Measurements from ENCODE around the gene NUF2. TPM values are rescaled to one million over a fixed set of nuclear protein-coding genes. Genes with fewer than 3 reads are reported as not detected.

The NUF2 gene
- total RNA-seq, 1 experiment from 2014 or later = 40.0 TPM

GRCh38 chr1:163397451-163398200, 75.9 kb downstream of the NUF2 start:
- no peak overlapping the region for H3K4me3 ChIP-seq (ENCODE audit: low read depth, low read length)
- Mint-ChIP-seq H3K36me3 (ENCODE audit: insufficient read depth, unreplicated experiment) (no peaks in the 10 kb centered on the region), H3K4me3 (ENCODE audit: unreplicated experiment) (no peak overlapping the region), H3K27ac (ENCODE audit: unreplicated experiment) (no peak overlapping the region), H3K27me3 (ENCODE audit: insufficient read depth, unreplicated experiment) (peaks cover 13% of the 10 kb centered on the region), H3K9me3 (ENCODE audit: unreplicated experiment) (peaks cover 10% of the 10 kb centered on the region), H3K4me1 (ENCODE audit: low read depth, unreplicated experiment) (peaks cover 8% of the 10 kb centered on the region)
- no peaks in the 10 kb centered on the region for H3K27me3 ChIP-seq (replicated peaks; ENCODE audit: control insufficient read depth, insufficient read depth, low read length)
- TF ChIP-seq, protein P1, sequence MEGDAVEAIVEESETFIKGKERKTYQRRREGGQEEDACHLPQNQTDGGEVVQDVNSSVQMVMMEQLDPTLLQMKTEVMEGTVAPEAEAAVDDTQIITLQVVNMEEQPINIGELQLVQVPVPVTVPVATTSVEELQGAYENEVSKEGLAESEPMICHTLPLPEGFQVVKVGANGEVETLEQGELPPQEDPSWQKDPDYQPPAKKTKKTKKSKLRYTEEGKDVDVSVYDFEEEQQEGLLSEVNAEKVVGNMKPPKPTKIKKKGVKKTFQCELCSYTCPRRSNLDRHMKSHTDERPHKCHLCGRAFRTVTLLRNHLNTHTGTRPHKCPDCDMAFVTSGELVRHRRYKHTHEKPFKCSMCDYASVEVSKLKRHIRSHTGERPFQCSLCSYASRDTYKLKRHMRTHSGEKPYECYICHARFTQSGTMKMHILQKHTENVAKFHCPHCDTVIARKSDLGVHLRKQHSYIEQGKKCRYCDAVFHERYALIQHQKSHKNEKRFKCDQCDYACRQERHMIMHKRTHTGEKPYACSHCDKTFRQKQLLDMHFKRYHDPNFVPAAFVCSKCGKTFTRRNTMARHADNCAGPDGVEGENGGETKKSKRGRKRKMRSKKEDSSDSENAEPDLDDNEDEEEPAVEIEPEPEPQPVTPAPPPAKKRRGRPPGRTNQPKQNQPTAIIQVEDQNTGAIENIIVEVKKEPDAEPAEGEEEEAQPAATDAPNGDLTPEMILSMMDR (IDR thresholded peaks at IDR 0.05; ENCODE audit: insufficient read depth in 1 of 2, low read depth in 1 of 2, low read length in 1 of 2, severe bottlenecking in 1 of 2, unreplicated experiment in 1 of 2) = no peak
- intact Hi-C loops (cut with micrococcal nuclease; ENCODE audit: unreplicated experiment) = no loop called here
- BruUV-seq (replicated peaks) = no TSS peak
- ChIA-PET POLR2A (no interaction called here), CTCF (no interaction called here)
- H3K9me3 ChIP-seq = no peaks in the 10 kb centered on the region
- H3K36me3 ChIP-seq (ENCODE audit: control insufficient read depth, insufficient read depth, low read length) = no peaks in the 10 kb centered on the region
- peaks cover 8% of the 10 kb centered on the region for H3K4me1 ChIP-seq
- DNase-seq = no peak

DNA sequence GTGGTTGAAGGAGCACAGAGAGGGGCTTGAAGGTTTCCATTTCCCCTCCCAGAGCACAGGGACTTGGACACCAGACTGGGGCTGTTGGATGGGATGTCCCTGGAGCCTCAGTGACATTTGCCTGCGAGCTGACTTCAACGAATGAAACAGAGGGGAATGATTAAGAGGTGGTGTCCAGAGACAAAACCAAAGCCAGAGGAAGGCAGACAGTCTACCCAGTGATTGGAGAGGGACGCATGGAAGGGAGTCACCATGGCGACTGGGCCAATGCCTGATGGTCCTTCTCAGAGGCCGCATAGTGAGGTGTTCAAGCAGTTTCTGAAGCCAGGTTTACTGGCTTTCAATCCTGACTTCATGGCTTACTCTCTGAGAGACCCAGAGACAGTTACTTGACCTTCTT, 77.2 kb downstream of the NUF2 start:
- no peak overlapping the region for H3K4me3 ChIP-seq (ENCODE audit: low read depth, low read length)
- no peaks in the 10 kb centered on the region for H3K36me3 ChIP-seq (ENCODE audit: control insufficient read depth, insufficient read depth, low read length)
- no peaks in the 10 kb centered on the region for H3K27me3 ChIP-seq (replicated peaks; ENCODE audit: control insufficient read depth, insufficient read depth, low read length)
- no TSS peak for BruUV-seq (replicated peaks)
- no peak for DNase-seq
- POLR2A ChIA-PET = no interaction called here
- H3K4me1 ChIP-seq = peaks cover 8% of the 10 kb centered on the region
- Mint-ChIP-seq H3K36me3 (ENCODE audit: insufficient read depth, unreplicated experiment) (no peaks in the 10 kb centered on the region), H3K4me1 (ENCODE audit: low read depth, unreplicated experiment) (peaks cover 8% of the 10 kb centered on the region), H3K9me3 (ENCODE audit: unreplicated experiment) (peaks cover 10% of the 10 kb centered on the region), H3K4me3 (ENCODE audit: unreplicated experiment) (no peak overlapping the region), H3K27ac (ENCODE audit: unreplicated experiment) (no peak overlapping the region), H3K27me3 (ENCODE audit: insufficient read depth, unreplicated experiment) (peaks cover 11% of the 10 kb centered on the region)
- CTCF ChIA-PET = no interaction called here
- intact Hi-C loops (cut with micrococcal nuclease; ENCODE audit: unreplicated experiment) = no loop called here
- H3K9me3 ChIP-seq = no peaks in the 10 kb centered on the region
- TF ChIP-seq, protein P1 (IDR thresholded peaks at IDR 0.05; ENCODE audit: insufficient read depth in 1 of 2, low read depth in 1 of 2, low read length in 1 of 2, severe bottlenecking in 1 of 2, unreplicated experiment in 1 of 2) = no peak

- no peaks in the 10 kb centered on the region for H3K27me3 ChIP-seq (replicated peaks; ENCODE audit: control insufficient read depth, insufficient read depth, low read length)
- Mint-ChIP-seq H3K4me1 (ENCODE audit: low read depth, unreplicated experiment) (peaks cover 8% of the 10 kb centered on the region), H3K9me3 (ENCODE audit: unreplicated experiment) (peaks cover 10% of the 10 kb centered on the region), H3K36me3 (ENCODE audit: insufficient read depth, unreplicated experiment) (no peaks in the 10 kb centered on the region), H3K27me3 (ENCODE audit: insufficient read depth, unreplicated experiment) (peaks cover 9% of the 10 kb centered on the region), H3K27ac (ENCODE audit: unreplicated experiment) (peak overlapping the region; percentile 49), H3K4me3 (ENCODE audit: unreplicated experiment) (no peak overlapping the region)
- TF ChIP-seq, protein P1 (IDR thresholded peaks at IDR 0.05; ENCODE audit: insufficient read depth in 1 of 2, low read depth in 1 of 2, low read length in 1 of 2, severe bottlenecking in 1 of 2, unreplicated experiment in 1 of 2) = no peak
- H3K9me3 ChIP-seq = no peaks in the 10 kb centered on the region
- POLR2A ChIA-PET = no interaction called here
- H3K4me1 ChIP-seq = peaks cover 8% of the 10 kb centered on the region
- BruUV-seq (replicated peaks) = no TSS peak
- no peak overlapping the region for H3K4me3 ChIP-seq (ENCODE audit: low read depth, low read length)
- no peak for DNase-seq
- CTCF ChIA-PET = no interaction called here
- intact Hi-C loops (cut with micrococcal nuclease; ENCODE audit: unreplicated experiment) = no loop called here
- H3K36me3 ChIP-seq (ENCODE audit: control insufficient read depth, insufficient read depth, low read length) = no peaks in the 10 kb centered on the region
Measured at GRCh38 chr1:163399976-163400601, 78.3 kb downstream of the NUF2 start.
